B cell (primary cell): ENCODE results near the gene GPR183. TPM values are rescaled to one million over a fixed set of nuclear protein-coding genes. Genes with fewer than 3 reads are reported as not detected.

Experiments used
- ATAC-seq: fragments of 200-7000 bp; cut with Tn5 transposase; one replicate; pipeline ENCODE4 v1.10.0; 2021; ENCODE audit warnings: low read depth, mild to moderate bottlenecking, moderate number of reproducible peaks, moderate library complexity
- CTCF ChIA-PET: fragments of 350-600 bp; sonication (Branson Sonifier 250); formaldehyde crosslinking; loops from one replicate; lab custom pipeline; 2021; ENCODE audit warnings: antibody characterized with exemption, inconsistent platforms; lab: Charles Lee
- POLR2A ChIA-PET: fragments of 350-600 bp; sonication (Branson Sonifier 250); formaldehyde crosslinking; loops from one replicate; lab custom pipeline; 2021; ENCODE audit warnings: antibody characterized with exemption; lab: Charles Lee
- DNase-seq: peaks from one replicate; pipeline ENCODE4 v3.0.0; 2013
- H2AFZ ChIP-seq: 2 replicates; pipeline ENCODE4 v1.6.1; 2012; ENCODE audit warnings: mild to moderate bottlenecking, low read depth, low read length; ENCODE audit not compliant: insufficient read depth, poor library complexity, severe bottlenecking
- H3K27ac ChIP-seq, 2 donors: 1 replicate in 1 of 2; 2 replicates in 1 of 2; pipeline ENCODE4 v1.5.1; 2012 to 2013; ENCODE audit warnings: low read length in 2 of 2, mild to moderate bottlenecking in 2 of 2, moderate library complexity in 1 of 2
- H3K27me3 ChIP-seq, 4 experiments: fragments of 200-600 bp in 1 of 4; sonication (generic) in 1 of 4; replicated peaks in 1 of 4; 1 replicate in 2 of 4; 2 replicates in 2 of 4; pipeline versions ENCODE4 v1.6.1 to v1.7.0; 2013 to 2016; ENCODE audit warnings: low read length in 3 of 4, mild to moderate bottlenecking in 2 of 4, mixed read lengths in 1 of 4, moderate library complexity in 1 of 4; ENCODE audit not compliant: insufficient read depth in 4 of 4, control insufficient read depth in 3 of 4; ENCODE audit errors: control extremely low read depth in 1 of 4
- H3K36me3 ChIP-seq, 2 experiments: replicated peaks in 1 of 2; 1 replicate in 1 of 2; 2 replicates in 1 of 2; pipeline versions ENCODE4 v1.6.1 to v1.7.1; 2013; ENCODE audit warnings: low read length in 1 of 2; ENCODE audit not compliant: insufficient read depth in 2 of 2, control insufficient read depth in 1 of 2; ENCODE audit errors: control extremely low read depth in 1 of 2, extremely low read depth in 1 of 2
- H3K4me1 ChIP-seq, 2 donors: fragments of 200-600 bp in 1 of 2; sonication (generic) in 1 of 2; 1 replicate in 1 of 2; 2 replicates in 1 of 2; pipeline versions ENCODE4 v1.5.1 to v1.6.1; 2013 to 2017; ENCODE audit warnings: low read length in 2 of 2; ENCODE audit not compliant: control insufficient read depth in 2 of 2, insufficient read depth in 2 of 2
- H3K4me2 ChIP-seq: replicated peaks from 2 replicates; pipeline ENCODE3; 2012; ENCODE audit warnings: mild to moderate bottlenecking, low read depth, low read length; ENCODE audit not compliant: poor library complexity, severe bottlenecking
- H3K4me3 ChIP-seq, 5 experiments: fragments of 200-600 bp in 1 of 5; sonication (generic) in 1 of 5; 1 replicate in 3 of 5; 2 replicates in 2 of 5; pipeline versions ENCODE4 v1.5.1 to v1.7.0; 2011 to 2016; ENCODE audit warnings: low read length in 4 of 5, mild to moderate bottlenecking in 4 of 5, low read depth in 2 of 5, control low read depth in 1 of 5, moderate library complexity in 1 of 5; ENCODE audit not compliant: insufficient read depth in 1 of 5; ENCODE audit errors: control extremely low read depth in 1 of 5, extremely low read depth in 1 of 5
- H3K79me2 ChIP-seq: fragments of 200-600 bp; sonication (generic); one replicate; pipeline ENCODE4 v1.6.0; 2016; ENCODE audit warnings: low read length; ENCODE audit not compliant: control insufficient read depth, insufficient read depth
- H3K9ac ChIP-seq: fragments of 200-600 bp; sonication (generic); 2 replicates; pipeline ENCODE4 v1.6.1; 2017; ENCODE audit warnings: mild to moderate bottlenecking, low read length, moderate library complexity
- H3K9me3 ChIP-seq, 3 donors: one replicate each; pipeline versions ENCODE4 v1.6.1 to v1.7.1; 2013; ENCODE audit warnings: low read length in 2 of 3; ENCODE audit not compliant: control insufficient read depth in 2 of 3, insufficient read depth in 1 of 3; ENCODE audit errors: control extremely low read depth in 1 of 3
- H4K20me1 ChIP-seq: 2 replicates; pipeline ENCODE4 v1.6.0; 2012; ENCODE audit warnings: mild to moderate bottlenecking, low read length; ENCODE audit not compliant: insufficient read depth, control insufficient read depth, poor library complexity, severe bottlenecking
- H3K27ac Mint-ChIP-seq: one replicate; pipeline ENCODE4 v1.8.0; 2021; ENCODE audit warnings: mixed read lengths
- H3K27me3 Mint-ChIP-seq: one replicate; pipeline ENCODE4 v1.8.0; 2021; ENCODE audit warnings: mixed read lengths
- H3K4me1 Mint-ChIP-seq: one replicate; pipeline ENCODE4 v1.8.0; 2021; ENCODE audit warnings: mixed read lengths
- H3K4me3 Mint-ChIP-seq: one replicate; pipeline ENCODE4 v1.8.0; 2021; ENCODE audit warnings: mixed read lengths
- H3K9me3 Mint-ChIP-seq: one replicate; pipeline ENCODE4 v1.8.0; 2022; ENCODE audit warnings: mixed read lengths; ENCODE audit not compliant: insufficient read depth
- CTCF ChIP-seq: fragments of 200-600 bp; IDR thresholded peaks from one replicate; pipeline ENCODE4 v1.8.0; 2022; ENCODE audit warnings: antibody characterized with exemption, mild to moderate bottlenecking
- EZH2 ChIP-seq: IDR thresholded peaks from 2 replicates; pipeline ENCODE4 v1.6.1; 2012; ENCODE audit warnings: borderline replicate concordance, low read depth, mild to moderate bottlenecking, moderate library complexity, low read length; ENCODE audit not compliant: insufficient read depth, poor library complexity, severe bottlenecking
- WGBS: methylation state at CpG from one replicate; pipeline ENCODE4 v1.1.5; 2013; ENCODE audit warnings: missing lambda C conversion rate; ENCODE audit not compliant: insufficient coverage; 5-methylcytosine and 5-hydroxymethylcytosine counted together
- intact Hi-C: fragments of 100-400 bp; cut with micrococcal nuclease; formaldehyde crosslinking; loops from one replicate; pipeline ENCODE4 v1.10.0; 2022
- polyA plus RNA-seq: library from polyadenylated mRNA; depleted of rRNA; stranded (reverse); fragments of >200 nt; gene quantifications from 2 replicates; pipeline ENCODE4 v1.2.3, GENCODE V29; 2012
- total RNA-seq, 2 donors: library from RNA; stranded (reverse); fragments of 120-200 nt in 1 of 2; gene quantifications; 1 replicate in 1 of 2; 2 replicates in 1 of 2; pipeline versions ENCODE4 v1.2.3 to v1.2.4, GENCODE V29; 2013 to 2022

GPR183 gene
- total and polyA plus RNA-seq, 2 donors (not counting 1 experiment from before 2014, with no cell fraction given), result 150 to 256 TPM

DNA sequence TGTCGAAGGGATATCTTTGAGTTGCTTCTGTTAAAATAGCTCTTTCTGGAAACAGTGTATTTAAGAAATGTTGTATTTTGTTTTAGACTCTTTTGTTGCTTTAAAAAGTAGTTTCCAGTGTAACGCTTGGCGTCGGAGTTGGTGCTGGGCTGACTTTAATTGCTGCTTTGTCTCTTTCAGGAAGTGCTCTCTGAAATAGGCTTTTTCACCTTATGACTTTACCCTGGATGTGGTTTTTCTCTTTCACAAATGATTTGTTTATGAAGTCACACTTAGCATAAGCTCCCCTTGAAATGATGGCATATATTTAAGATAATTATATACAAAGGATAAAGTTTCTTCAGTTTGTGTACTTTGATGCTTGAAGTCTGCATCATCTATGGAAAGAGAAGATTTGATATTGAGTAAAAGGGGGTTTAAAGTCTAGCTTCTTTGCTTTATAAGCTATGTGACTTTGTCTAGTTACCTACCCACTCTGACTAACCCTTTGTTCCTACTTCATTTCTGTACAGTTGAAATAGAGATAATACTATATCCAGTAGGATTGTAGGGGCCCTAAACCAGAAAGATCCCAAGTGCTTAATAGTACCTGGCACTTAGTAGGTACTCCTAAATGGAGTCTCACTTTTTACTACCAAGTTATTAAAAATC is 48.9 kb downstream of the GPR183 start, which contains the start of gene GPR18:
Gene GPR18 (minus strand): TSS at position 170 of the 651 bp plus-strand sequence. CDS start 2,507 bp downstream, outside the sequence.
- peak; percentile 75 for DNase-seq
- ATAC-seq, result peak; percentile 66

More for the DNA sequence above, 48.9 kb downstream of the GPR183 start, which contains the start of gene GPR18:
- Histone ChIP-seq H3K4me3 (peak within 1 kb of the TSS; percentile 60 to 98 (median 79)), H3K27me3 (no peaks in the 10 kb centered on the region), H3K4me2 (peak within 1 kb of the TSS; percentile 84), H3K27ac (peak within 1 kb of the TSS; percentile 86 to 90), H4K20me1 (no peaks in the 10 kb centered on the region), H3K4me1 (peaks cover 57 to 68% of the 10 kb centered on the region in 2 donors), H2AFZ (no peak within 1 kb of the TSS), H3K9me3 (peaks cover 0 to 2% (median 0%) of the 10 kb centered on the region in 3 donors), H3K9ac (peak within 1 kb of the TSS; percentile 84), H3K36me3 (peaks cover 0 to 32% of the 10 kb centered on the region in 2 experiments), H3K79me2 (peaks cover 89% of the 10 kb centered on the region)
- H3K4me1 Mint-ChIP-seq, result peaks cover 81% of the 10 kb centered on the region
- no peak for TF ChIP-seq CTCF
- TF ChIP-seq EZH2, result no peak
- CTCF ChIA-PET, result interaction anchor here (0.6 to 9.6 kb wide), 12 partner anchors 9 to 179 kb away, joined by 3 to 109 read pairs (median 6); partner anchors contain the start of gene UBAC2
- H3K27ac Mint-ChIP-seq, result peak within 1 kb of the TSS; percentile 96
- intact Hi-C loops, result loop anchor here (2.0 to 10.0 kb wide), 3 partner anchors 172 to 346 kb away; partner anchors contain the start of gene CLYBL
- H3K4me3 Mint-ChIP-seq, result peak within 1 kb of the TSS; percentile 98
- POLR2A ChIA-PET, result interaction anchor here (0.5 to 3.3 kb wide), 7 partner anchors 26 to 183 kb away, joined by 3 to 17 read pairs (median 5); partner anchors contain the start of gene UBAC2
- H3K9me3 Mint-ChIP-seq, result no peaks in the 10 kb centered on the region
- H3K27me3 Mint-ChIP-seq, result no peaks in the 10 kb centered on the region
- WGBS, result no CpG with 5 or more reads among the region's 4 CpGs
